ENCODE data around the gene RNASEH2A. TPM values are rescaled to one million over a fixed set of nuclear protein-coding genes. Genes with fewer than 3 reads are reported as not detected.

RNASEH2A gene
- total RNA-seq, 1 experiment from 2014 or later = 72.9 TPM

DNA sequence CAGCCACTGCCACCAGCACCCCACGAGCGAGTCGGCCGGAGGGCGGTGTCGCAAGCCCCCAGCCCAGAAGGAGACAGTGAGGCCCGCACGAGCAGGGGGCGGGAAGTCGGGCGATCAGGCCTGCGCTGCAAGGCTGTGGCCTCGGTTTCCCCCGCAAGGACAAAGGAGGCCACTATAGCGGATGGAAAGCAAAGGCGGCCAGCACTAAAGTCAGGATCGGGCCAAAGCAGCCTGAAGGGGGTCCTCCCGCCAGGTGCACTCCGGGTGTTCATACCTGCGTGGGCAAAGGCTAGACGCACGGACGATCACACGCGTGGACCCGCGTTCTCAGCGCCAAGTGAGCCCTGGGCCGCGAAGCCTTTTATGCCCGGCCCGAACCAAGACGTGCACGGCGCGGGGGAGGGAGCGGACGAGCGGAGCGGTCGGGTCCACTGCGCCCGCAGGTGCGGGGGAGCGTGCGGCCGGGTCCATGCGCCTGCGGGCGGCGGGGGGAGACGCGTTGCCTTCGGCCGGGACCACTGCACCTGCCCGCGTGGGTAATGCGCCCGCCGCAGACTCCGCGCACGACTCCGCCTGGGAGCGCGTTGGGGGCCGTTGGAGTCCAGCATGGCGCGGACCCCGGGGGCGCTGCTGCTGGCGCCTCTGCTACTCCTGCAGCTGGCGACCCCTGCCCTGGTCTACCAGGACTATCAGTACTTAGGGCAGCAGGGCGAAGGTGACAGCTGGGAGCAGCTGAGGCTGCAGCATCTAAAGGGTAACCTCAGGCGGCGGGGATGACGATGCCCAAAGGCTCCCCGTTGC lies 4.7 kb upstream of the RNASEH2A start, which contains the start of the genes PRDX2 and THSD8 (continued):
- TF ChIP-seq, protein P1, sequence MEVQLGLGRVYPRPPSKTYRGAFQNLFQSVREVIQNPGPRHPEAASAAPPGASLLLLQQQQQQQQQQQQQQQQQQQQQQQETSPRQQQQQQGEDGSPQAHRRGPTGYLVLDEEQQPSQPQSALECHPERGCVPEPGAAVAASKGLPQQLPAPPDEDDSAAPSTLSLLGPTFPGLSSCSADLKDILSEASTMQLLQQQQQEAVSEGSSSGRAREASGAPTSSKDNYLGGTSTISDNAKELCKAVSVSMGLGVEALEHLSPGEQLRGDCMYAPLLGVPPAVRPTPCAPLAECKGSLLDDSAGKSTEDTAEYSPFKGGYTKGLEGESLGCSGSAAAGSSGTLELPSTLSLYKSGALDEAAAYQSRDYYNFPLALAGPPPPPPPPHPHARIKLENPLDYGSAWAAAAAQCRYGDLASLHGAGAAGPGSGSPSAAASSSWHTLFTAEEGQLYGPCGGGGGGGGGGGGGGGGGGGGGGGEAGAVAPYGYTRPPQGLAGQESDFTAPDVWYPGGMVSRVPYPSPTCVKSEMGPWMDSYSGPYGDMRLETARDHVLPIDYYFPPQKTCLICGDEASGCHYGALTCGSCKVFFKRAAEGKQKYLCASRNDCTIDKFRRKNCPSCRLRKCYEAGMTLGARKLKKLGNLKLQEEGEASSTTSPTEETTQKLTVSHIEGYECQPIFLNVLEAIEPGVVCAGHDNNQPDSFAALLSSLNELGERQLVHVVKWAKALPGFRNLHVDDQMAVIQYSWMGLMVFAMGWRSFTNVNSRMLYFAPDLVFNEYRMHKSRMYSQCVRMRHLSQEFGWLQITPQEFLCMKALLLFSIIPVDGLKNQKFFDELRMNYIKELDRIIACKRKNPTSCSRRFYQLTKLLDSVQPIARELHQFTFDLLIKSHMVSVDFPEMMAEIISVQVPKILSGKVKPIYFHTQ (CRISPR knock-in tag; IDR thresholded peaks at IDR 0.05) = no peak
- TF ChIP-seq ZNF423 (CRISPR knock-in tag; IDR thresholded peaks at IDR 0.05) (no peak), USF2 (CRISPR knock-in tag; IDR thresholded peaks at IDR 0.05) (no peak), ZNF416 (CRISPR knock-in tag; IDR thresholded peaks at IDR 0.05) (no peak), ETV6 (CRISPR knock-in tag; IDR thresholded peaks at IDR 0.05) (peak; percentile 59; the same call in 1 of the 2 replicates), ATF1 (CRISPR knock-in tag; IDR thresholded peaks at IDR 0.05) (no peak), ZNF317 (CRISPR knock-in tag; IDR thresholded peaks at IDR 0.05; ENCODE audit: borderline replicate concordance, low read depth) (no peak), HMGA2 (CRISPR knock-in tag; IDR thresholded peaks at IDR 0.05) (no peak), TP53 (CRISPR knock-in tag; IDR thresholded peaks at IDR 0.05) (no peak; the same call in 1 of the 2 replicates), EMX1 (CRISPR knock-in tag; IDR thresholded peaks at IDR 0.05) (no peak), FOXP4 (CRISPR knock-in tag; IDR thresholded peaks at IDR 0.05) (peak; percentile 63; the same call in 1 of the 2 replicates), CREM (CRISPR knock-in tag; IDR thresholded peaks at IDR 0.05) (0 out of 2 replicates have a peak, but pooled peaks have one; percentile 60), NR2C2 (CRISPR knock-in tag; IDR thresholded peaks at IDR 0.05) (no peak), GTF2I (CRISPR knock-in tag; conservative IDR thresholded peaks at IDR 0.05) (no peak), SOX15 (CRISPR knock-in tag; IDR thresholded peaks at IDR 0.05) (no peak), MYBL2 (CRISPR knock-in tag; IDR thresholded peaks at IDR 0.05) (no peak), NFATC4 (CRISPR knock-in tag; IDR thresholded peaks at IDR 0.05) (no peak), ZNF532 (CRISPR knock-in tag; IDR thresholded peaks at IDR 0.05; ENCODE audit: borderline replicate concordance) (no peak), IRF1 (CRISPR knock-in tag; IDR thresholded peaks at IDR 0.05) (peak; percentile 54; the same call in 1 of the 2 replicates), ZNF263 (CRISPR knock-in tag; IDR thresholded peaks at IDR 0.05; ENCODE audit: low read depth) (0 out of 2 replicates have a peak, but pooled peaks have one; percentile 36), CBFB (CRISPR knock-in tag; IDR thresholded peaks at IDR 0.05; ENCODE audit: low read depth) (0 out of 2 replicates have a peak, but pooled peaks have one; percentile 81), NFYB (CRISPR knock-in tag; conservative IDR thresholded peaks at IDR 0.05; ENCODE audit: low read depth) (no peak)
- TF ChIP-seq, protein P2, sequence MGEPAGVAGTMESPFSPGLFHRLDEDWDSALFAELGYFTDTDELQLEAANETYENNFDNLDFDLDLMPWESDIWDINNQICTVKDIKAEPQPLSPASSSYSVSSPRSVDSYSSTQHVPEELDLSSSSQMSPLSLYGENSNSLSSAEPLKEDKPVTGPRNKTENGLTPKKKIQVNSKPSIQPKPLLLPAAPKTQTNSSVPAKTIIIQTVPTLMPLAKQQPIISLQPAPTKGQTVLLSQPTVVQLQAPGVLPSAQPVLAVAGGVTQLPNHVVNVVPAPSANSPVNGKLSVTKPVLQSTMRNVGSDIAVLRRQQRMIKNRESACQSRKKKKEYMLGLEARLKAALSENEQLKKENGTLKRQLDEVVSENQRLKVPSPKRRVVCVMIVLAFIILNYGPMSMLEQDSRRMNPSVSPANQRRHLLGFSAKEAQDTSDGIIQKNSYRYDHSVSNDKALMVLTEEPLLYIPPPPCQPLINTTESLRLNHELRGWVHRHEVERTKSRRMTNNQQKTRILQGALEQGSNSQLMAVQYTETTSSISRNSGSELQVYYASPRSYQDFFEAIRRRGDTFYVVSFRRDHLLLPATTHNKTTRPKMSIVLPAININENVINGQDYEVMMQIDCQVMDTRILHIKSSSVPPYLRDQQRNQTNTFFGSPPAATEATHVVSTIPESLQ (CRISPR knock-in tag; IDR thresholded peaks at IDR 0.05) = no peak
- TF ChIP-seq, protein P3, sequence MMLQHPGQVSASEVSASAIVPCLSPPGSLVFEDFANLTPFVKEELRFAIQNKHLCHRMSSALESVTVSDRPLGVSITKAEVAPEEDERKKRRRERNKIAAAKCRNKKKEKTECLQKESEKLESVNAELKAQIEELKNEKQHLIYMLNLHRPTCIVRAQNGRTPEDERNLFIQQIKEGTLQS (CRISPR knock-in tag; conservative IDR thresholded peaks at IDR 0.05) = no peak
- TF ChIP-seq, protein P4, sequence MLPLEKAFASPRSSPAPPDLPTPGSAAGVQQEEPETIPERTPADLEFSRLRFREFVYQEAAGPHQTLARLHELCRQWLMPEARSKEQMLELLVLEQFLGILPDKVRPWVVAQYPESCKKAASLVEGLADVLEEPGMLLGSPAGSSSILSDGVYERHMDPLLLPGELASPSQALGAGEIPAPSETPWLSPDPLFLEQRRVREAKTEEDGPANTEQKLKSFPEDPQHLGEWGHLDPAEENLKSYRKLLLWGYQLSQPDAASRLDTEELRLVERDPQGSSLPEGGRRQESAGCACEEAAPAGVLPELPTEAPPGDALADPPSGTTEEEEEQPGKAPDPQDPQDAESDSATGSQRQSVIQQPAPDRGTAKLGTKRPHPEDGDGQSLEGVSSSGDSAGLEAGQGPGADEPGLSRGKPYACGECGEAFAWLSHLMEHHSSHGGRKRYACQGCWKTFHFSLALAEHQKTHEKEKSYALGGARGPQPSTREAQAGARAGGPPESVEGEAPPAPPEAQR (CRISPR knock-in tag; IDR thresholded peaks at IDR 0.05) = no peak
